ENCODE measurements around the gene CALHM4.
"Not testable (repeated sequence)": the region's sequence is repeated elsewhere in the genome, so short reads cannot be mapped to it uniquely, and the experiment has no call there.

The CALHM4 gene

DNA sequence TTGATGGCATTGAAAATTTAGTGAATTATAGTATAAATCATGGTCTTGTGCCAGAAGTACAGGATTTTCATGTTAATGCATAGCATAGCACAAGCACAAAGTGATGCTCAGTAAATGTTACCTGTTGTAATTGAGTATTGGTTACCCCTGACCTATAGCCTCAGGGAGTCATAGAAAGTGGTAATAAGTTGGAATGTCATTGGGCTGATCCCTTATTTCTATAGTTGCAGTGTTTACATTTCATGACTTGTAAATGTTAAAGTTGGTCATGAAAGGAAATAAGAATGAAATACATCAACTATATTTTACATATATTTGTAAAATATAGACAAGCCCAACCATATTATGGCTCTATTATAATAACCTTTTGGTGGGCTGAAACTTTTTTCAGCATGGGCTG is 24.8 kb downstream of the CALHM4 start:
- no peak for DNase-seq

DNA sequence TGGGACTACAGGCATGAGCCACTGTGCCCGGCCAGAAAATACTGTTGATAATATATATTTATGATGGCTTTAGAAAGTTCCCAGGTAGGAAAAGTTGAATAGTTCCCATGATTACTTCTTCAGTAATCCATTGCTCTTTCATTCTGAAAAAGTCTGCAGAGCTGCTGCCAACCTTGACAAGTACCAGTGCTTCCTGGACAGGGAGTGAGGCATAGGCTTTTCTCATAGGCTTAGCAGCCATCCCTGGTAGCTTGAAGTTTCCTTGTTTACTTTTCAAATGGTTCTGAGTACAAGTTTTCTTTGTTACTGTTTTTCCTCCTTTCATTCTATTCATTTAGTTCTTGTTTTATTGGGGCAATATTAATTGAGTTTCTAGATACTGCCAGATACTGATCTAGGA is 25.6 kb downstream of the CALHM4 start:
- DNase-seq = no peak

GRCh38 chr6:116580198-116580597 is 26.6 kb downstream of the CALHM4 start:
- no peak for DNase-seq

DNA sequence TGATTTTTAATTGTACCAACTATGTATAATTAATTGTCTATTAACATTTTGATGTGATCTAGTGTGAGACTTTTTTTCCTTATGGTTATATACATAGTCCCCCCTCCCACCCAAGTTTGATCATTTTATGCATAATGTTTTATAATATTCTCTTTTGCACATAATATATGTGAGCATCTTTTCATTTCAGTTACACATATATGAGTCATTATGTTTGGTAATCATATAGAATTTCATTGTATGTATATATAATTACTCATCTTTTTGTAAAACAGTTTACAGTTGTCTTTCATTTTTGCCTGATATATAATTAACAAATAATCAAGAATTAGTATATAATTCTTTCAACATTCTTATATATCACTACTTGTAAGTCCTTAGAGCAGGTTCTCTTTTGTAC is 32.7 kb downstream of the CALHM4 start:
- DNase-seq = no peak

DNA sequence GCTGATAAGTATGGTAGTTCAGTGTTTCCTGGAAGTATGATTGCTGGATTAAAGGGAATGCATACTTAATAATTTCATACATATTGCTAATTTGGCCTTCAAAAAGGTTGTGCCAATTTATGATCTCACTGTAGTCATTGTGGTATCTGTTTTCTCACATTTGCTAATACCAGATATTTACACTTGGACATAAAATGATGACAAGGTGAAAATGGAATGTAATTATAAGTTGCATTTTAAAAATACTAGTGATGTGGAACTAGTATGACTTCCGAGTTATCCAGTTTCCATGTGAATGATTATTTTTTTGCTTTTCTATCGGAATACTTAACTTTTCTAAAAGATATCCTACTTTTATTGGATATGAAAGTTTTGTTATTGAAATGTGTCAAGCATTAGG is 33.2 kb downstream of the CALHM4 start:
- DNase-seq = no peak

- no peak for DNase-seq
Observed at GRCh38 chr6:116595247-116595646, 41.7 kb downstream of the CALHM4 start.

- DNase-seq = no peak
Observed at GRCh38 chr6:116596815-116597214, 43.3 kb downstream of the CALHM4 start.

- not testable (repeated sequence) for DNase-seq
Observed at GRCh38 chr6:116603916-116604315, 50.4 kb downstream of the CALHM4 start.

GRCh38 chr6:116604868-116605267 is 51.3 kb downstream of the CALHM4 start:
- DNase-seq = not testable (repeated sequence)

DNA sequence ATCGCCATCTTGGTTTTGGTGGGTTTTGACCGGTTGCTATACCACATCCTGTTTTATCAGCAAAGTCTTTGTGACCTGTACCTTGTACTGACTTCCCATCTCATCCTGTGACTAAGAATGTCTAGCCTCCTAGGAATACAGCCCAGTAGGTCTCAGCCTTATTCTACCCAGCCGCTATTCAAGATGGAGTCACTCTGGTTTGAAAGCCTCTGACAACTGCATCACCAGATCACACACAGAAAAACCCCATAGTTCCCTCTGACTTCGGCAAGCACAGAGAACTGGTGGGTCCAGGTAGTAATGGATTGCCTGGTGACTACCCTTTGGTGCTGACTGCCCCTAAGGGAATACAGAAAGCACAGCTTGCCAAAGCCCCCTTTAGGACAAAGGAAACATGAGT is 52.4 kb downstream of the CALHM4 start:
- DNase-seq = no peak
